NCI-H1105 (cell line): ENCODE measurements around the gene MYO5A.

ENCODE experiments used
- DNase-seq: peaks from one replicate; lab custom pipeline; 2025; lab: John Stamatoyannopoulos, UW

The MYO5A gene

DNA sequence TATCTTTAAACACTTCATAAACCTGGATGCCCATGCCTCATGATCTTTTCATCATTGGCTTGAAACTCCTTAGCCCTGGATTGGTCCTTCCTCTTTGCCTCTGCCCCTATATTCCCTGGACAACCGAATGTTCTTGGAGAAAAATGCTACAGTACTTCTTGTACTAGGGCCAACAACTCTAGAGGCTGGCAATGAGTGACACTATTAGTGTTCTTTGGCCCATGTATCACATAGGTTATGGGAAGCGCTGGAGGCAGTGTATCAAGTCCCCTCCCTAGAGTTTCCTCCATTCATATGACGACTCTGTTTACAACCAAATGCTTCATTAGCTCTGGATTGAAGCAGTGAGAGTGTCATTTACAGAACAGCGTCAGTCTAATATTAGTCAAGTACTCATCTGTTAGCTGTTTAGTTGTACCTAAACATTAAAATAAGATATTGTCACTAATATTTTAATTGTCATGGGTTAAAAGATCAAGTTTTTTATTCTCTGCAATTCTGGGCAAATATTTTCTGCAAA lies 166.6 kb downstream of the MYO5A start:
- DNase-seq, result no peak

GRCh38 chr15:52361494-52361893 lies 167.2 kb downstream of the MYO5A start:
- no peak for DNase-seq

- DNase-seq, result no peak
Measured at GRCh38 chr15:52360229-52361203, 168.2 kb downstream of the MYO5A start.

DNA sequence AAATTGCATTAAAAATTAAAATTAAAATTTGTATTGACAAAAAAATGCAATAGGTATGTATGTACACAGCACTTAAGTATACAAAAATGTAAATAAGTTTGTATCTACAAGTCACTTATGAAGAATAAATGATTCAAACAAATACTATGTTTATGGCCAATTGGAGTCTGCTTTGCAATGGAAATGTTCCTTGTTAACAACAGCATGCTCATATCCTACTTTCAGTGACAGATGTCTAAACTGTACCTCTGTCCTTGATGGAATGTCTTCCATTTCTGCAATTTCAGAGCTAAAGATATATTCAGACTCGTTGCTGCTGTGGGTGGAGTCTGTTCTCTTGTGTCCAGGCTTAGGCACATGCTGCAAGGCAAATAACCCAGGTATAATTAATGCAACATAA lies 169.0 kb downstream of the MYO5A start:
- no peak for DNase-seq

- DNase-seq, result no peak
Measured at GRCh38 chr15:52357949-52358348, 170.7 kb downstream of the MYO5A start.

DNA sequence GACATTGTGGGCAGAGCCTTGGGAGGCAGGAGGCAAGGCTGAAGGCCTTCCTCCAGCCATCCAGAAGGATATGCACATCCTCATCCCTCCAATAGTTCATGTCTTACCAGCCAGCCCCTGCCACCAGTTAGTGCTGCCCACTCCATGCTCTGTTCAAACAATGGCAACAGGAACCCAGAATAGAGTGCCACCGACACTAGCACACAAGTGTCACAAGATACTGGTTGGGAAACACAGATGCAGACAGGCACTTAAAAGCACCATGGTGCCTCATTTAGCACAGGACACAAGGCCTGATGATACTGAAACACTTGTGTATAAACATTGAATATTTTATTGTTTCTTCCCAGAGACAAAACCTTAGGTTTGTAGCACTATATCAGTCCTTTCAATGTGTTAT lies 176.6 kb downstream of the MYO5A start:
- DNase-seq, result no peak

DNA sequence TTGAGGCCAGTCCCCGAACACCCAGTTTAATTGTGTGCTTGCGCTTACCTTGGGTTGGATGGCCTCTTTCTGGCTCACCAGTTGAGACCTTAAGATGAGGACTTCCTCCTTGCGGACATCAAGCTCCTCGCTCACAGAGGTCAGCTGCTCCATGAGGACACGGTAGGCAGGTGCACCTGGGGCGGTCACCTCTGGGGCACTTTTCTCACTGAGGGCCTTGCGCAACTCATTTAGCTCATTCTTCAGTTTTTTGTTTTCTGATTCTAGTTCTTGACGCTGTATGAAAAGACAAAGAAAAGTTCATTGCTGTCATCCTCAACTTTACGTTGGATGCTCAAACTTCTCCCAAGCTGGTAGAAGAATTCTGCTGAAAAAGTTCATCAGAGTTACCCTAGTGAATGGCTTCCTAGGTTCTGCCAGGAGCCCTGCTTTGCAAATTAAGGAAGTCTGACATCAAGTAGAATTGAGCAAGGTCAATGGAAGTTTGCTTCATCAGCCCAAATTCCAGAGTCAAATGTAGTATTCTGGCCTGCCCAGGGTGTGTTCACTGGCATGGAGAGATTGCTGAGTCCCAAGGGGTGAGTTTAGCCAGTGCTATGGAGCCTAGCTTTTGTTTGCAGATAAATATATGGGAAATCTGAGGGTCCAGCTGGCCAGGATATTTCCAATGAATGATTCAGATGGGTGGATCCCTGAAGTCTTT lies 177.3 kb downstream of the MYO5A start:
- no peak for DNase-seq

DNA sequence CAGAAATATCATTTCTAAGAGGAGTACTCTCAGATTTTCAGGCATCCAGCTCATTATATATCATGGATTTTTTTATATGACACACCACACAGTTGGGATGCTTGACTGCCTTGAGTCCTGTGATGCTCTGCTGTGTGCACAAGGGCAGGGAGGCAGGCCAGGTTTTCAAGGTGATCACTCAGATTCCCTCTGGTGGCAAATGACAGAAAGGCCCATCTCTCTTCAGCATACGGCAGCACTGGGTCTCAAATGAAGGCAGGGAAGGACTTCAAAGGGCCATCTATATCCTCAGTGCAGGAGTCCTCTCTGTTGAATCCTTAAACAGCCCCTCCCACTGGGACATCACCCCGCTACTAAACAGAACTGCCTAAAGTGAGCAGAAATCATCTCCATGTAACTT lies 178.3 kb downstream of the MYO5A start:
- no peak for DNase-seq

DNA sequence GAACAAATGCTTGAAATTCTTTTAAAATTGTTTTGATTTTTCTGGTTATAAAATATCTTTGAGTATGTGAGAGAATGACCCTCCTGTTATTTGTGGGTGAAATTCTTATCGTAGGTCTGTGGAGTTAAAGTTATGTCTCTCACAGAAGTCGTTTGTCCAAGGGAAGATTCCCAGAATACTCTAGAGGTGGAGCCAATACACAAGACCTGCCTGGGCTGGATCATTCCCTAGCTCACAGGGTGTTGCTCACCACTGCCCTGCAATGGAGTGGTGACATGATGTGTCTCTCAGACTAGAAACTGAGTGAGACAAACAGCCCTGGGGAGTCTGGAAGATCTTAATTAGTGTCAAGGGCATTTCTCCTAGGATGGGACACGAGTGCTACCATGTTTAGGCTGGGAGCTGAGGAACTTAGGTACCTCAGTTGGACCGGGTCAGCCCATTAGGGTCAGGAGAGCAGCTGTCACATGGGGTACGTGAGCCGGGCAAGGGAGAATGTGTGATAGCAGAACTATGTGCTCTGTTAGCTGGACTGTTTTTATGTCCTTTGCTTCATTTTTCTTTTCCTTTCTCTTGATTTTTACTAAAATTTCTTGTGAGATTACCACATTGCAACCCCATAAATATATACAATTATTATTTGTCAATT lies 179.5 kb downstream of the MYO5A start:
- DNase-seq, result no peak

GRCh38 chr15:52348056-52348745 lies 180.5 kb downstream of the MYO5A start:
- DNase-seq, result no peak

DNA sequence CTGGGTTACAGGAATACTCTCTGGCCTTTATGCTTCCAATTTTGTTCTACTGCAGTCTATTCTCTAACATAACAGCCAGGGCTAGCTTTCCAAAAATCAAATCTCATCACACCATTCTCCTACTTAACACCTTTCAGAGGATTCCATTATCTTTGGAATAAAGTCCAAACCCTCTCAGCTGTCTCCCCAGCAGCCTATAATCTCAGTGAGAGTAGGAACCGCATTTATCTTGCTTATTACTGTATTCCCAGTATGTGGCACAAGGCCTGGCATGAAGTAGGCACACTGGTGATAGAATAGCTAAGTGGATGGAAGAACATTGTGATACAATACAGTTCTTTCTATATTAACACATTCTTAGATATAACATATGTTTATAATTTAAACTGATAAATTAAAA lies 184.1 kb downstream of the MYO5A start:
- DNase-seq, result no peak

- no peak for DNase-seq
Measured at GRCh38 chr15:52343831-52344230, 184.8 kb downstream of the MYO5A start.

- DNase-seq, result no peak
Measured at GRCh38 chr15:52340093-52340492, 188.6 kb downstream of the MYO5A start.

GRCh38 chr15:52338891-52339290 lies 189.8 kb downstream of the MYO5A start:
- DNase-seq, result no peak

DNA sequence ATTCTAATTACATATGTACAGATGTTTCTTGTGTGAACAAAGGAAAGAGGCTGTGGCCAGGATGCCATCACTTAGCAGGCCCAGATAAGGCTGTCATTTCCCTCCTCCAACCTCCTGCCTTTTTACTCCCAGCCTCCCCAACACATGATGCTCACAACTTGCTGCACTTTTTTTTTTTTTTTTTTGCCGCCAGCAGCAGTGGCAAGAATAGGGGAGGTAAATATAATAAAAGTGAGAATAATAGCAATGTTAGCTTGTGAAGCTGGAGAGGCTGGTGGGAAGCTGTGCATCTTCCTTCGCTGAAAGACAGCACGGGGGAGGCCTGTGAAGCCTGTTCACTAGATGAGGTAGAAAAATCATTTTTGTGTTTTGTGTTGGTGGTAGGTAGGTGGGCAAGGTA lies 190.6 kb downstream of the MYO5A start:
- no peak for DNase-seq

DNA sequence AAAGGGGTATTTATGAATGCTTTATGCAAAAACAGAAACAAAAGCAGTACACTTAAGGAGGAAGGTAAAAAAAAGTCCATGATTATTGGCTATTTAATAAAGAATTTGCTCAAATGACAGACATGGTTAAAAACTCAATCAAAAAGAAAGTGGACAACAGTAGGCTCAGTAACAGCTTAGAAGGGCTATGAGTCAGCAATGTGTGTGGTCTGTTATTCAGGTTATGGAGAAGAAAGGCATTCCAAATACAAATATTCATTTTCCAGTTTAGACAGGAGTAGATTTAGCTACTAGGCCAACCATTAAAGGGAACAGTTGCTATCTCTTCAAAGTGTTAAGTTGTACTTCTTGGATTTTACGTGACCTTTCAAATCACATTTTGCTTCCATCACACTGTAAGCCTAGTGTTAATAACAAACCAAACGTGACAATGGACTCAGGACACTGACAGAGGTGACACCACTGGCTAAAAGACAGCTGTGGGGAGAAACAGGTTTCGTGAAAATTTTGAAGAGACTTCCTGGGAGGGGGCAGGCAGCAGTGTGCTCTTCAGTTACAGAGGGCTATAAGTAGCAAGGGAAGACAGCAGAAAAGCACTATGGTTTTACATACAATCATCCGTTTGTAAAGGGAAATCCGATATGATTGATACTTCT lies 191.4 kb downstream of the MYO5A start:
- no peak for DNase-seq

DNA sequence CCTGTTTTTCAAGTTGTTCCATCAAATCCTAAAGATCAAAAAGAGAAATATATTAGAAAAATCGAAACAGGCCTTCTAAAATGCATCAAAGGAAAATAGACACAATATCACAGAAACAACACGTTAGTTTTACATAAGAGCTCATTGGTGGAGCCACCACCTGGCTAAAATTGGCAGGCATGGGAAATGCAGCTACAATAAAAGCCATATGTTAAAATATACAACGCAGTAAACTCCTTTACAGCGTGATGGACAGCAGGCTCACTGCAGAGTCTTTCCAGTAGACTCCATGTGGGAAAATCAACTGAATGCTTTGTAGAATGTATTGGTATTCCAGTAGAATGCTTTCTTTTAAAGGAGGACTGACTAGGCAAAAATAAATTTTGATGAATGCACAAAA lies 192.2 kb downstream of the MYO5A start:
- DNase-seq, result no peak

DNA sequence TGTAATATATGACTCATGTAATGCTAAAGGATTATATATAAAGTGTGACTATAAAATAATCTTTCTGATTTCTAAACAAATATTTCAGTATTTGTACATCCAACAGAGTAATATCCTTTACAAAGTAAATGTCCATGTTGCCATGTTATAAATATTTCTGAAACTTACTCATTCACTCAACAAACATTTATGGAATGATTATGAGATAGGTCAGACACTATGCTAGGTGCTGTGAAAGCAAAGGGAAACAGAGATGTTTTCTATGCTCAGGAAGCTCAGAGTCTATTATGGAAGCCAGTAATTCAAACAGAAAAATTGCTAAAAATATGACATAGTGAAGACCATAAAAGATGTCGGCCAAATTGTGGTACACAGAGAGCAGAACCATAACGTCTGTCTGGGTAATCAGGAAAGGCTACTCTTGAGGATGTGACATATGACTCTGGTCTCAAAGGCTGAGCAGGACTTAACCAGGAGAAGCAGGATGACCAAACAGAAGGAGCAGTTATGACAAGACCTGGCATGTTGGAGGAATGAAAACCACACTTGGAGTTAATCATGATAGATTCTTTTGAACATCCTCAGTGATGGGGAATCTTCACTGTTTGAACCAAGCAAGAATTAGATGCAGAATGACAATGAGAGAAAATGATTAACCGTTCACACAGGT lies 194.1 kb downstream of the MYO5A start:
- no peak for DNase-seq

DNA sequence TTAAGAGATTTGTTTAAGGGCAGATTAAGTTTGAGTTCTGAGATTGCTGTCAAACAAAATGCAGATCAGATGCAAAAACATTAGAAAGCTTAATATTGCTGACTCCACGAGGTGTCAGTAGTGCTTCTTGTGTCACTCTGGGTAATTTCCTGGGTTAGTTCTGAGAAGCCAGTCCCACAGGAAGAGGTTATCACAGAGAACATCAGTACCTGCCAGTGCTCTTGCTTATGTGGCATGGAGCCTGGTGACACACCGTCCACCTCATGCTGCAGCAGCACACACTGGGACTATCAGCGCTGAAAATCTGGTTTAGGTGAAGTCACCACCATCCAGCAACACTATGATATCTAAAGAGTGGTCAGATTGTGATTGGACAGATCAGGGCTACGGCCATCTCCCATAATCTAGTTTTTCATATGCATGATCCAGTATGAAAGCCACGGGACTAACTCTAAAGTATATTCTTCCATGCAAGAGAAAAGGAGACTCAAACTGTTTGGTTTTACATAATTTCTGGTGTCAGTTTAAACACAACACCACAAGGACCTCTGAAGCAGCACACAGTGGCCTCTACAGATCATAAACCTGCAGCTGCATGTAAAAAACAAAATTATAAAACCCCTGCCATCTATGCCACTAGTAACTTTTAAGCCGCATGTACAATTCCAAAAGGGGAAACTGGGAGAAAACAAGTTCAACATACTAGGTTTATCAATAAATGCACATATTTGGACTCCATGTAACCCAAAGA lies 197.0 kb downstream of the MYO5A start:
- DNase-seq, result no peak

GRCh38 chr15:52329987-52330386 lies 198.7 kb downstream of the MYO5A start:
- DNase-seq, result no peak
